Pulmonary artery endothelial cell (primary cell): ENCODE data around the gene TBX6. TPM values are rescaled to one million over a fixed set of nuclear protein-coding genes. Genes with fewer than 3 reads are reported as not detected.

ENCODE experiments used
- DNase-seq: peaks from one replicate; pipeline ENCODE4 v3.0.0-alpha.2; 2011; ENCODE audit warnings: low read depth, low spot score
- total RNA-seq: library from RNA; depleted of rRNA; stranded (reverse); fragments of >200 nt; gene quantifications from 2 replicates; pipeline ENCODE4 v1.2.3, GENCODE V29; 2014

The TBX6 gene
- total RNA-seq, 1 donor from 2014 or later: 0.07 TPM

GRCh38 chr16:30087181-30087898, 4.4 kb downstream of the TBX6 start:
- no peak for DNase-seq

DNA sequence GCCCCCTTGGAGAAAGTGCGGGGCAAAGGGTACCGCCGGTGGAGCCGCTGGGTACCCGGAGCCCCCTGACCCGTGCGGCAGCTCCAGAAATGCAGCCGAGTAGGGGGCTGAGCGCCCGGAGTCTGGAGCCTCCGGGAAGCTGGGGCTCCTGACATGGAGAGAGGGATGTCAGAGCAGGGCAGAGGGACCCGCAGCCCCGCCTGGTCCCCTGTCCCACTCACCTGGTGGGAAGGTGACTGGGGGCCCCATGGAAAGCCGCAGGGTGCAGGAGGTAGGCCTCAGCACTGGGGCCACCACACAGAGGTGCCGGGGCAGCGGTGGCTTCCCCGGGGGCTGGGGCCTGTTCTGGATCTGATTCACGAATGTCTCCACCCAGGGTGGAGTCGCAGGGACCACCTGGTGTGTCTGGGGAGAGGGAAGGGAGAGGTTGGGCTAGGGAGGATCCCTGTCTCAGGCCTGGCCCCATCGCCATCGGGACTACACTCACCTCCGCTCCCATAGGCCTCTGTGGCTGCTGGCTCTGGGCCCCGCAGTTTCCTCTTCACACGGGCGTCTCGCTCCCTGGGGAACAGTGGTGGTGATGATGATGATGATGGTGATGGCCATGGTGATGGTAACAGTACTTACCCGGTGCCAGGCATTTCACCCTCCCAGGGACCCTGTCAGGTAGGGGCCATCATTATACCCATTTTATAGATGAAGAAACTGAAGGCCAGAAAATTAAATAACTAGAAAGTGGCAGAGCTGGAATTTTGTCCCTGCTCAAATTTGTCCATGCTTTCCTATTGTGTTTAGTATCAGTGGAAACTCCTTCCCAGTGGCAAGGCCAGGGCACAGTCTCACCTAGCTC, 5.2 kb downstream of the TBX6 start:
- DNase-seq: no peak

DNA sequence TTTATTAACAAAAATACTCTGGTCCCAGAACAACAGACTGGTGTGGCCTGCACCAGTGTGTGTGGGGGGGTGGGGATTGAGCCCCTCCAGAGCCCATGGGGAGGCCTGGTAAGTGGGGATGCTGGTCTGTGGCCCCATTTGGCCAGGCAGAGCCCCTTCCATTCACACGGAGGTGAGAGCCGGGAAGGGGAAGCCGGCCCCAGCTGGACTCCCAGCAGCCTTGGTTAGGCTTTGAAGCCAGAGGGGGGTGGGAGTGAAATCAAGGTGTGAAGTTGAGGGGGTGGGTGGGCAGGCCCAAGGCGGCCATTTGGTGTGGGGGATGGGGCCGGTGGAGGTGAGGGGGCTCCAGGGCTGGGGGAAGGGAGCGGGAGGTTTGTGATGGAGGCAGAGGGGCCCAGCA, 5.9 kb downstream of the TBX6 start:
- DNase-seq: no peak

- no peak for DNase-seq
These were observed 6.5 kb downstream of the TBX6 start for GRCh38 chr16:30085247-30085646.

- no peak for DNase-seq
These were observed 6.9 kb downstream of the TBX6 start for GRCh38 chr16:30084816-30085159.

- no peak for DNase-seq
These were observed 7.5 kb downstream of the TBX6 start for GRCh38 chr16:30084096-30084815.

- no peak for DNase-seq
These were observed 8.3 kb downstream of the TBX6 start for GRCh38 chr16:30083216-30084055.

DNA sequence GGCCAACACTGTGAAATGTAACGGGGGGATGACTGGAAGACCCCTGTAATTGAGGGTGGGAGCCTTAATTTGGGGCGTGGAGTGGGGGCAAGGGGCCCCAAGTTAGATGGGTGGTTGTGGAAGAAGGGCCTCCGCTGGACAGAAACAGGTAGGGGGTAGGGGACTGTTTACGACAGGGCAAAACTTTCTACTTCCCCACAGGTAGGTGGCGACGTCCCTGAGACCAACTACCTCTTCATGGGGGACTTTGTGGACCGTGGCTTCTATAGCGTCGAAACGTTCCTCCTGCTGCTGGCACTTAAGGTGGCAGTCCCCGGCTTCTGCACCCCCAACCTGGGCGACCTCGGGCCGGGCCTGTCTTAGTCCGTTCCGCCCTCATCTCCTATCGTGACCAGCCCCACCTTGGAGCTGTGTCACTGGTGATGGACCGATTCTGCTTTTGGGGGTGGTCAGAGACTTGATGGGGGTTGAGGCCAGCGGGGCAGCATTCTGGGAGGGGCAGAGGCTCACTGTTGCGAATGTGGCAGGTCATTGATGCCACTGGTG, 9.1 kb downstream of the TBX6 start:
- no peak for DNase-seq

GRCh38 chr16:30079480-30079879, 12.2 kb downstream of the TBX6 start:
- no peak for DNase-seq

DNA sequence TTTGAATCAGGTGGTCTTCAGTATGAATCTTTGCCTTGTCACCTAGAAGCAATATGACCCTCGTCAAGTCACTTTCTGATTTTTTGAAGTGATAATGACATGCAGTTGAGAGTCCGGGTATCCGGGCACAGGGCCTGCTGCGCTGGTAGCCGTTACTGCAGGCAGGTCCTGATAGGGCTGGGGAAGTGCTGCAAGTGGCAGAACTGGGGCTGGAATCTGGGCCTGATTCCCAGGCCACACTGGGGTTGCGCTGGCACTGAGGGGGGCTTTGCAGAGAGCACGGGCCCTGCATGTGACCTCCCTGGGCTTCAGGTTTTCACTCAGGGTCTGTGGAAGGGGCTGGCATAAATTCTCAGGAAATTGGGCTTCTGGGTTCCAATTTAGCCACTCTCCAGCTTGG, 13.0 kb downstream of the TBX6 start:
- no peak for DNase-seq

DNA sequence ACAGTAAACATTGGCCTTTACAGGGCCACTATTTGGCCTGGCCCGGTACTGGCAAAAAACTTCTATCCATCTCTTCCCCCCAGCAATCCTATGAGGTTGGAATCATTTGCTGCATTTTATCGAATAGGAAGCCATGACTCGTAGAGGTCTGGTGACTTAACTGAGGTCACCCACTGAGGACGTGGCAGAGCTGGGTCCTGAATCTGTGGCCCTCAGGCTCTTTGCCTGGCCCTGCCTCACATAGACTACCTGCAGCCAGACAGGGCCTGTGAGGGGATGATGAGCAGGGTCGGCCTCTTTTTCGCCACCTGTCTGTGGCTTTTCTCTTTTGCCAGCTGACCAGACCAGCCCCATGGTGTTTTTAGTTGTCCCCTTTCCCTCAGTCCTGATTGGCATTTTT, 14.1 kb downstream of the TBX6 start:
- DNase-seq: no peak

GRCh38 chr16:30076276-30076791, 15.4 kb downstream of the TBX6 start:
- DNase-seq: no peak

DNA sequence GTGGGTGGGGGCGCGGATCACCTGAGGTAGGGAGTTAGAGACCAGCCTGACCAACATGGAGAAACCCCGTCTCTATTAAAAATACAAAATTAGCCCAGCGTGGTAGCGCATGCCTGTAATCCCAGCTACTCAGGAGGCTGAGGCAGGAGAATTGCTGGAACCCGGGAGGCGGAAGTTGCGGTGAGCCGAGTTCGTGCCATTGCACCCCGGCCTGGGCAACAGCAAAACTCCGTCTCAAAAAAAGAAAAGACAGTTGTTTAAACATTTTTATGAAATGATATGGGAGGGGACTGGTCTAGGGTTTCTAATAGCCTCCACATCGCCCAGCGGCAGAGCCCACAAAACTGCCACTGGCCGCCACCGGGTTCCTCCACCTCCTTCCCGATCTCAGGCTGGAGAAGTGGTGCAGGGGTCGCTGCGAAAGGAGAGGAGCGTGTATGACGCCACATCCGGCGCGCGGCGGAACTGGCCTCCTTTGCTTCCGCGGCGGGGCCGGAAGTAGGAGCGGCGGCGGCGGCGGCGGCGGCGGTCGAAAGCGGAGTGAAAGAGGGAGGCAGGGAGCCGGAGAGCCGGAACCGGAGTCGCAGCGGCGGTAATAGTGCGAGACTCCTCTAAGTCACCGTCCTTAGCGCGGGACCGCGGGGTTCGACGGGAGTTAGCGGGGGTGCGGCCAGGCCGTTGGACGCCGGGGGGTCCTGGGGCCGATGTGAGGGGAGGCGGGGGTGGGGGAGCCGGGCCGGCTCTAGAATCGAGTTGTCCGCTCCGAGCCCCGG, 16.0 kb downstream of the TBX6 start, which contains the start of gene PPP4C:
PPP4C (plus strand) TSS at position 492 of the 773 bp plus-strand sequence. CDS start 384 bp downstream, outside the sequence.
- peak; percentile 62 for DNase-seq

- DNase-seq: no peak
These were observed 21.2 kb downstream of the TBX6 start for GRCh38 chr16:30070490-30070889.

DNA sequence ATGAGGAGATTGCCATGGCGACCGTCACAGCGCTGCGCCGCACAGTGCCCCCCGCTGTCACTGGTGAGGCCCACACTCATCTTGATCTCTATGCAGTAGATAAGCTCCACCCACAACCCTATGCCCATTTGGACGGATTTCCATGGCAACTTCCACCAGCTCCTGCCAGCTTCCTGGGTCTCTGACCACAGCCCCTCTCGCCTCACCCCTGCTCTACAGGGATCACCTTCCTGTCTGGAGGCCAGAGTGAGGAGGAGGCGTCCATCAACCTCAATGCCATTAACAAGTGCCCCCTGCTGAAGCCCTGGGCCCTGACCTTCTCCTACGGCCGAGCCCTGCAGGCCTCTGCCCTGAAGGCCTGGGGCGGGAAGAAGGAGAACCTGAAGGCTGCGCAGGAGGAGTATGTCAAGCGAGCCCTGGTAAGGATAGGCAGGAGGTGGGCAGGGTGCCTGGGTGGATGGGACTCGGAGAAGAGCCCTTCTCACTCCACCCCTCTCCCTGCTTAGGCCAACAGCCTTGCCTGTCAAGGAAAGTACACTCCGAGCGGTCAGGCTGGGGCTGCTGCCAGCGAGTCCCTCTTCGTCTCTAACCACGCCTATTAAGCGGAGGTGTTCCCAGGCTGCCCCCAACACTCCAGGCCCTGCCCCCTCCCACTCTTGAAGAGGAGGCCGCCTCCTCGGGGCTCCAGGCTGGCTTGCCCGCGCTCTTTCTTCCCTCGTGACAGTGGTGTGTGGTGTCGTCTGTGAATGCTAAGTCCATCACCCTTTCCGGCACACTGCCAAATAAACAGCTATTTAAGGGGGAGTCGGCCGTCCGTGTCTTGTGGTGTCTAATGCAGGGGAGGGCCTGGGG, 21.9 kb downstream of the TBX6 start:
- no peak for DNase-seq

- DNase-seq: no peak
These were observed 22.7 kb downstream of the TBX6 start for GRCh38 chr16:30068750-30069610.

GRCh38 chr16:30068333-30068732, 23.4 kb downstream of the TBX6 start:
- DNase-seq: no peak

GRCh38 chr16:30067584-30067916, 24.2 kb downstream of the TBX6 start:
- no peak for DNase-seq
